ENCODE data around the gene GNPAT.
A peak's percentile ranks its signal among the peaks of the same experiment; 100 is the strongest.

GNPAT gene

DNA sequence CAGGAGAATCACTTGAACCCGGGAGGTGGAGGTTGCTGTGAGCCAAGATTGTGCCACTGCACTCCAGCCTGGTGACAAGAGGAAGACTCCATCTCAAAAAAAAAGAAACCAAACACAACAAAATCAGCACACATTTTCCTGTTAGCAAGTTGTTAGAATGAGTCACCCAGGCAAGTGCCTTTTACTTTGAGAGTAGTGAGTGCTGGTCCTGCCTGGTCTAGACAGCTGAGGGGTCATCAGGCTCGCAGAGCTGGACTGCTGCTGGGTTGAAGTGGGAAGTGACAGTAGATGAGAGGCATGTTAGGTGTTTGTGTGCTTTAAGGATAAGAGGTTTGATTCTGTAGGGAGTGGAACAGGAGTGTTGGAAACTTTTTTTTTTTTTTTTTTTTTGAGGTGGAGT, 31.9 kb downstream of the GNPAT start:
- H3K27me3 ChIP-seq, result no peaks in the 10 kb centered on the region
- no peak overlapping the region for H3K4me3 ChIP-seq (ENCODE audit: low read depth, low read length)
- no peaks in the 10 kb centered on the region for H3K9me3 ChIP-seq
- no peak for DNase-seq
- TF ChIP-seq CTCF (IDR thresholded peaks at IDR 0.05; ENCODE audit: low read depth, low read length), result no peak
- no peaks in the 10 kb centered on the region for H3K4me1 ChIP-seq
- peaks cover 38% of the 10 kb centered on the region for H3K36me3 ChIP-seq

DNA sequence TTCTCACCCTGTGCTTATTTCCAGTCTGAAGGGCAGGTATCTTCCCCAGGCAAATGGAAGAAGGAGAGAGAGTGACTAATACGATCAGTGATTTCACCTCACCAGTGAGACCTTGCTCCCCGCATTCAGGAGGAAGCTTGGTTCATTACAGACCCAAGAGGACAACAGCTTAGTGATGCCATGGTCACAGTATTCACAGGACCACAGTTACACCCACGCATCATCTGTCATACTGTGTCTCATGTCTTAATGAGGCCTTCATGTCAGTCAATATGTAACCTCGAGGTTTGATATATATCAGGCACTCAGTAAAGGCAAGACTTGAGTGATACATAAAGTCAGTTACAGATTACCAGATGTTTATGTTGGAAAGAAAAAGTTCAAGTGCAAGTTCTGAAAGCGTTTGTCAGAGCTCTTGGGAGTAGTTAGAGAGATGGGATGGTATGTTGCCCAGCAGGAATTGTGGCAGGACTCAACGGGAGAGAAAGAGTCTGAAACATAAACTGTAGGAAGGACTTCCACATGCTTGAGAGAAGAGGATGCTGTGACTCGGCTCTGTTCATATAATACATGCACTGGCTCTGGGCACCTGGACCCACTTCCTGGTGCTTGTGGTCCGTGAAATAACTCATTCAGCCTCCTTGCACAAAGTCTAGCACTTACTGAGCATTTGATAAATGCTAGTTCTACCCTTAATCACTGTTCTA, 33.3 kb downstream of the GNPAT start:
- H3K4me1 ChIP-seq, result no peaks in the 10 kb centered on the region
- H3K9me3 ChIP-seq, result no peaks in the 10 kb centered on the region
- H3K27me3 ChIP-seq, result no peaks in the 10 kb centered on the region
- H3K36me3 ChIP-seq, result peaks cover 33% of the 10 kb centered on the region
- no peak for TF ChIP-seq CTCF (IDR thresholded peaks at IDR 0.05; ENCODE audit: low read depth, low read length)
- no peak for DNase-seq
- H3K4me3 ChIP-seq (ENCODE audit: low read depth, low read length), result no peak overlapping the region

DNA sequence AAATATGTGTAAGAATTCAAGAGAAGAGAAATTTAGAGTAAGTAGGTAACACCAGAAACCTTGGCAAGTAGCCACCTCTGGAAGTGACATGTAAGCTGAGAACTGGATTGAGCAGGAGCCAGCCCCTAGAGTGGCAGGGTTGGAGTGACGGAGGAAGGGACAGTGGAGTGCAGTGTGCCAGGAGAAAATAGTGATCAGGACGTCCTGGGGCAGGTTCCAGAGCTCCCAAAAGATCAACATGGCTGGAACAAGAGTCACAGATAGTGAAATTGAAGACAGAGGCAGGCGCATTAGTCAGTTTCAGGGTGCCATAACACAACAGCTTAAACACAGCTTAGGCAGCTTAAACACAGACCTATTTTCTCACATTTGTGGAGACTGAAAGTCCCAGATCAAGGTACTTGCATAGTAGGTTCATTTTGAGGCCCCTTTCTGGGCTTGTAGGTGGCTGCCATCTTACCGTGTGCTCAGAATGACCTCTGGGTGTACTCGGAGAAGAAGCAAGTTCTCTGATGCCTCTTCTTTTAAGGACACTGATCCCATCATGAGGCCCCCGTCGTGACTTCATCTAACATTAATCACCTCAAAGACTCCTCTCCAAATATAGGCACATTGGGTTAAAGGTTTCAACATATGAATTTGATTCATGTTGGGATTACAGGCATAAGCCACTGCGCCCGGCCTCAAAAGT, 37.2 kb downstream of the GNPAT start:
- H3K9me3 ChIP-seq, result no peaks in the 10 kb centered on the region
- H3K36me3 ChIP-seq, result peaks cover 23% of the 10 kb centered on the region
- H3K4me3 ChIP-seq (ENCODE audit: low read depth, low read length), result no peak overlapping the region
- H3K27me3 ChIP-seq, result no peaks in the 10 kb centered on the region
- no peaks in the 10 kb centered on the region for H3K4me1 ChIP-seq
- TF ChIP-seq CTCF (IDR thresholded peaks at IDR 0.05; ENCODE audit: low read depth, low read length), result no peak
- peak; percentile 16 for DNase-seq

DNA sequence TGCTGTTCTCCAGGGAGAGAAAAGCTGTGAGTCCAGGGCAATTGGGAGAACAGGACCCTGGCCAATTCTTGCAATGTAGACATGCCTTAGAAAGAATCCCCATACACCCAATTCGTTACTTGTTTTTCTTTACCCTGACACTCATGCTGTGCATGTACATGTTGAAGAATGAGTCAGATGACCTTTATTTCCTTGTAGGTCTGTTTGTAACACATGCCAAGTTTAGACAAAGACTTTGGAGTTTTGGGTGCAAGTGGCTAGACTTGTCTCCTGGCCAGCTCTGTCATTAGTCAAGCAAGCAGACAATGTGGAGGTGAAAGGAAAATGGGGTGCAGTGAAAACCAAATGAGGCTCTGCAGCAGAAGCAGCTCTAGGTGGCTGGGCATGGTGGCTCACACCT, 38.1 kb downstream of the GNPAT start:
- DNase-seq, result no peak
- Histone ChIP-seq H3K4me1 (no peaks in the 10 kb centered on the region), H3K4me3 (ENCODE audit: low read depth, low read length) (no peak overlapping the region), H3K27me3 (no peaks in the 10 kb centered on the region), H3K9me3 (no peaks in the 10 kb centered on the region), H3K36me3 (peaks cover 18% of the 10 kb centered on the region)
- TF ChIP-seq CTCF (IDR thresholded peaks at IDR 0.05; ENCODE audit: low read depth, low read length), result no peak

- DNase-seq, result no peak
- TF ChIP-seq CTCF (IDR thresholded peaks at IDR 0.05; ENCODE audit: low read depth, low read length), result no peak
These were observed 38.7 kb downstream of the GNPAT start for GRCh38 chr1:231279683-231280082.

DNA sequence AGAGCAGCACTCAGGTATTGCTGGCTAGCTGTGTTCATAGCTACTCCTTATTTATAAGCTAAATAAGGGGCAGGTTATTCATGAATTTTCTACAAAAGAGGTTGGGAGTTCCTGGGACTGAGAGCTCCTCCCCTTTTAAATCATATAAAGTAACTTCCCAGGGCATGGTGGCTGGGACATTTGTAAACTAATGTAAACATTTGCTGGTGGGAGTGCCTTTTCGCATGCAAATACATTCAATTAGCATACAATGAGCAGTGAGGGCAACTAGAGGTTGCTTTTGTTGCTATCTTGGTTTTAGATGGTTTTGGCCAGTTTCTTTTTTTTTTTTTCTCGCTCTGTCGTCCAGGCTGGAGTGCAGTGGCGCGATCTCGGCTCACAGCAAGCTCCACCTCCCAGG, 43.4 kb downstream of the GNPAT start:
- no peaks in the 10 kb centered on the region for H3K27me3 ChIP-seq
- no peak for DNase-seq
- no peaks in the 10 kb centered on the region for H3K36me3 ChIP-seq
- H3K4me3 ChIP-seq (ENCODE audit: low read depth, low read length), result no peak overlapping the region
- no peaks in the 10 kb centered on the region for H3K9me3 ChIP-seq
- no peak for TF ChIP-seq CTCF (IDR thresholded peaks at IDR 0.05; ENCODE audit: low read depth, low read length)
- H3K4me1 ChIP-seq, result no peaks in the 10 kb centered on the region

More at GRCh38 chr1:231279683-231280082, 38.7 kb downstream of the GNPAT start:
- no peaks in the 10 kb centered on the region for H3K4me1 ChIP-seq
- no peak overlapping the region for H3K4me3 ChIP-seq (ENCODE audit: low read depth, low read length)
- H3K27me3 ChIP-seq, result no peaks in the 10 kb centered on the region
- no peaks in the 10 kb centered on the region for H3K9me3 ChIP-seq
- H3K36me3 ChIP-seq, result peaks cover 12% of the 10 kb centered on the region

Data from BE2C (cell line).